ENCODE data around the gene RBM42.
"Not testable (repeated sequence)": the region's sequence is repeated elsewhere in the genome, so short reads cannot be mapped to it uniquely, and the experiment has no call there.

The RBM42 gene, protein sequence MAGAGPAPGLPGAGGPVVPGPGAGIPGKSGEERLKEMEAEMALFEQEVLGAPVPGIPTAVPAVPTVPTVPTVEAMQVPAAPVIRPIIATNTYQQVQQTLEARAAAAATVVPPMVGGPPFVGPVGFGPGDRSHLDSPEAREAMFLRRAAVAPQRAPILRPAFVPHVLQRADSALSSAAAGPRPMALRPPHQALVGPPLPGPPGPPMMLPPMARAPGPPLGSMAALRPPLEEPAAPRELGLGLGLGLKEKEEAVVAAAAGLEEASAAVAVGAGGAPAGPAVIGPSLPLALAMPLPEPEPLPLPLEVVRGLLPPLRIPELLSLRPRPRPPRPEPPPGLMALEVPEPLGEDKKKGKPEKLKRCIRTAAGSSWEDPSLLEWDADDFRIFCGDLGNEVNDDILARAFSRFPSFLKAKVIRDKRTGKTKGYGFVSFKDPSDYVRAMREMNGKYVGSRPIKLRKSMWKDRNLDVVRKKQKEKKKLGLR

DNA sequence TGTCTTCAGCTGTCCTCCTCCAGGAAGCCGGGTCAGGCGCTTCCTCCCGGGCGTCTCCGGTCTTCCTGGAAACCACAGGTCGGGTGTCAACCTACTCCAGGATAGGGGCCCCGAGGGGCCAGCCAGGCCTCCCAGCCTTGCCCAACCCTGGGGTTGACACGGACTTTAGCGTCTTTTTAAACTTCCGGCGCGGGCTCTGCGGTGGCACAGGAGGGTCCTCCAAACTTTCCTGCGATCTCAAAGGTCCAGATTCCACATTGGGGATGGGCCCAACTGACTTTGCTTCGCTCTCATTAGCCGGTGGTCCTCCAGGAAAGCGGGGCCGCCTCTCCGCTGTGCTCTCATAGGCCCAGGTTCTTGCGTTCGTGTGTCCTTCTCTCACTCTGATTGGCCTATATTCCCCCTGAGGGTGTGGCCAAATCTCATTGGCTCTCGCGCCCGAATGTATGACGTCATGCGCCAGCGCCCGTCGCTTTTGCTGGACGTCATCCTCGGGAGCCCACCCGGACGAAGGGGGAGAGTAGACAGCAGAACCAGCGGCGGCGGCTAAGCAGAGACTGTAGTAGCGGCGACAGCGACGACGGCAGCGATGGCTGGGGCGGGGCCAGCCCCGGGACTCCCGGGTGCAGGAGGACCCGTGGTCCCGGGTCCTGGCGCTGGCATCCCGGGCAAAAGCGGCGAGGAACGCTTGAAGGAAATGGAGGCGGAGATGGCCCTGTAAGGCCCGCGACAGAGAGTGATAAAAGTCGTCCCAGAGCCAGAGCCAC is at the start of gene RBM42:
Gene RBM42, plus strand, starts transcription at position 472 of the 767 bp plus-strand sequence. Its CDS starts 118 bp downstream, at position 590.
- no peak for TF ChIP-seq CTCF (IDR thresholded peaks at IDR 0.05; ENCODE audit: low read depth, low read length, missing control alignments)
- DNase-seq (ENCODE audit: low read depth): peak; percentile 99
- peak within 1 kb of the TSS; percentile 69 for H3K4me3 ChIP-seq (ENCODE audit: low read depth, low read length)

- TF ChIP-seq CTCF (IDR thresholded peaks at IDR 0.05; ENCODE audit: low read depth, low read length, missing control alignments): no peak
- no peak for DNase-seq (ENCODE audit: low read depth)
- no peak overlapping the region for H3K4me3 ChIP-seq (ENCODE audit: low read depth, low read length)
Observed at GRCh38 chr19:35582760-35583159, 46.1 kb upstream of the RBM42 start.

- TF ChIP-seq CTCF (IDR thresholded peaks at IDR 0.05; ENCODE audit: low read depth, low read length, missing control alignments): no peak
- DNase-seq (ENCODE audit: low read depth): no peak
- no peak within 1 kb of the TSS for H3K4me3 ChIP-seq (ENCODE audit: low read depth, low read length)
Observed at GRCh38 chr19:35585848-35586247, 43.0 kb upstream of the RBM42 start, which contains the start of gene PMIS2. Gene PMIS2 (plus strand): TSS chr19:35586173. CDS start chr19:35586260, 87 bp downstream.

- no peak for TF ChIP-seq CTCF (IDR thresholded peaks at IDR 0.05; ENCODE audit: low read depth, low read length, missing control alignments)
Observed at GRCh38 chr19:35587321-35587720, 41.5 kb upstream of the RBM42 start.

DNA sequence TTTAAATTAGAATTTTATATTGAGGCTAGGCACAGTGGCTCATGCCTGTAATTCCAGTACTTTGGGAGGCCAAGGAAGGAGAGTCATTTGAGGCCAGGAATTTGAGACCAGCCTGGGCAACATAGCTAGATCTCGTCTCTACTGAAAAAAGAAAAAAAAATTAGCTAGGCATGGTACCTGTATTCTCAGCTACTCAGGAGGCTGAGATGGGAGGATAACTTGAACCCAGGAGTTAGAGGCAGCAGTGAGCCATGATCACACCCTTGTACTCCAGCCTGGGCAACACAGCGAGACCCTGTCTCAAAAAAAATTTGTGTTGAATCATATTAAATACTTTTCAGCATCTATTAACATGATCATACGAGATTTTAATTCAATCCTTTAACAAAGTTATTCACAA is 38.0 kb upstream of the RBM42 start:
- TF ChIP-seq CTCF (IDR thresholded peaks at IDR 0.05; ENCODE audit: low read depth, low read length, missing control alignments): no peak
- H3K4me3 ChIP-seq (ENCODE audit: low read depth, low read length): no peak overlapping the region
- no peak for DNase-seq (ENCODE audit: low read depth)

More at GRCh38 chr19:35587321-35587720, 41.5 kb upstream of the RBM42 start:
- no peak overlapping the region for H3K4me3 ChIP-seq (ENCODE audit: low read depth, low read length)
- DNase-seq (ENCODE audit: low read depth): no peak

GRCh38 chr19:35592226-35592625 is 36.6 kb upstream of the RBM42 start:
- peak; percentile 83 for TF ChIP-seq CTCF (IDR thresholded peaks at IDR 0.05; ENCODE audit: low read depth, low read length, missing control alignments)
- peak; percentile 31 for DNase-seq (ENCODE audit: low read depth)
- H3K4me3 ChIP-seq (ENCODE audit: low read depth, low read length): no peak overlapping the region

- DNase-seq (ENCODE audit: low read depth); H3K4me3 ChIP-seq (ENCODE audit: low read depth, low read length): not testable (repeated sequence)
Observed at GRCh38 chr19:35595026-35595425, 33.8 kb upstream of the RBM42 start.
